AG04450 (cell line): ENCODE results near the gene KRTAP10-8. TPM values are rescaled to one million over a fixed set of nuclear protein-coding genes. Genes with fewer than 3 reads are reported as not detected.

Source experiments
- CTCF ChIA-PET: fragments of 300-600, 350-600 bp; formaldehyde crosslinking; extraction: SDS; loops from one replicate; lab custom pipeline; 2022; ENCODE audit warnings: antibody characterized with exemption, inconsistent platforms; lab: Charles Lee
- POLR2A ChIA-PET: fragments of 350-600 bp; formaldehyde crosslinking; extraction: SDS; loops from one replicate; lab custom pipeline; 2021; ENCODE audit warnings: antibody characterized with exemption, inconsistent platforms; lab: Yijun Ruan, JAX
- DNase-seq: peaks from one replicate; pipeline ENCODE4 v3.0.0-alpha.2; 2011; ENCODE audit warnings: low read depth, low spot score
- H3K27ac ChIP-seq: one replicate; pipeline ENCODE4 v1.5.1; 2012; ENCODE audit warnings: low read depth, low read length, control low read depth
- H3K27me3 ChIP-seq: one replicate; pipeline ENCODE4 v1.6.0; 2012; ENCODE audit warnings: low read length; ENCODE audit not compliant: control insufficient read depth, insufficient read depth
- H3K4me3 ChIP-seq: 2 replicates; pipeline ENCODE4 v1.5.1; 2011; ENCODE audit warnings: mild to moderate bottlenecking, low read depth, low read length, control low read depth
- H3K9me3 ChIP-seq: 2 replicates; pipeline ENCODE4 v1.5.1; 2012; ENCODE audit warnings: low read length; ENCODE audit not compliant: control insufficient read depth, insufficient read depth
- polyA plus RNA-seq: library from polyadenylated mRNA; depleted of rRNA; stranded (reverse); fragments of >200 nt; gene quantifications from 2 replicates; pipeline ENCODE4 v1.2.3, GENCODE V29; 2011
- TF ChIP-seq, protein P1 (sequence below): IDR thresholded peaks from 2 replicates; pipeline ENCODE4 v1.5.1; 2011; ENCODE audit warnings: low read depth, low read length, control low read depth, inconsistent platforms

Gene KRTAP10-8
- polyA plus RNA-seq, 1 experiment, result not detected

DNA sequence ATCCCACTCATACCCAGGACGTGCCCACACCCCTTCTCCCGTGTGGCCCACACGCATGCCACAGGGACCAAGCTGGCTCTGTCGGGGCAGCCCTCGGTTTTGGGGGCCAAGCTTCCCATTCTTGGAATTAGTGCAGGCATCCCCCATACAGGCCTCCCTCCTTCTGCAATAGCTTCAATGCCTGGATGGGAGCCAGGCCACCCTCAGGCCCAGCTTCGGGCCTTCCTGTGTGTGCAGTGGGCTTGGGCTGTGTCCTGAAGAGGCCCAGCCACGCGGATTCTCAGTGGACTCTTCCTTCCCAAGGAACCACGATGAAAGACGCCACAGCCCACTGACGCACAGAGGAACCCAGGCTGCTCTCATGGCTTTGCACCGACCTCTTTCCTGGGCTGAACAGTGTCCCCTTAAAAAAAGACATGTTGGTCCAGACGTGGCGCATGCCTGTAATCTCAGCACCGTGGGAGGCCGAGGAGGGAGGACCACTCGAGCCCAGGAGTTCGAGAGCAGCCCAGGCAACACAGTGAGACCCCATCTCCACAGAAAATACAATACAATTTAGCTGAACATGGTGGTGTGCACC is 37.7 kb downstream of the KRTAP10-8 start:
- peaks cover 62% of the 10 kb centered on the region for H3K9me3 ChIP-seq
- DNase-seq, result no peak
- no peak overlapping the region for H3K27ac ChIP-seq
- no peak overlapping the region for H3K4me3 ChIP-seq
- CTCF ChIA-PET, result no interaction called here
- H3K27me3 ChIP-seq, result no peaks in the 10 kb centered on the region
- TF ChIP-seq, protein P1, sequence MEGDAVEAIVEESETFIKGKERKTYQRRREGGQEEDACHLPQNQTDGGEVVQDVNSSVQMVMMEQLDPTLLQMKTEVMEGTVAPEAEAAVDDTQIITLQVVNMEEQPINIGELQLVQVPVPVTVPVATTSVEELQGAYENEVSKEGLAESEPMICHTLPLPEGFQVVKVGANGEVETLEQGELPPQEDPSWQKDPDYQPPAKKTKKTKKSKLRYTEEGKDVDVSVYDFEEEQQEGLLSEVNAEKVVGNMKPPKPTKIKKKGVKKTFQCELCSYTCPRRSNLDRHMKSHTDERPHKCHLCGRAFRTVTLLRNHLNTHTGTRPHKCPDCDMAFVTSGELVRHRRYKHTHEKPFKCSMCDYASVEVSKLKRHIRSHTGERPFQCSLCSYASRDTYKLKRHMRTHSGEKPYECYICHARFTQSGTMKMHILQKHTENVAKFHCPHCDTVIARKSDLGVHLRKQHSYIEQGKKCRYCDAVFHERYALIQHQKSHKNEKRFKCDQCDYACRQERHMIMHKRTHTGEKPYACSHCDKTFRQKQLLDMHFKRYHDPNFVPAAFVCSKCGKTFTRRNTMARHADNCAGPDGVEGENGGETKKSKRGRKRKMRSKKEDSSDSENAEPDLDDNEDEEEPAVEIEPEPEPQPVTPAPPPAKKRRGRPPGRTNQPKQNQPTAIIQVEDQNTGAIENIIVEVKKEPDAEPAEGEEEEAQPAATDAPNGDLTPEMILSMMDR, result no peak
- POLR2A ChIA-PET, result no interaction called here

DNA sequence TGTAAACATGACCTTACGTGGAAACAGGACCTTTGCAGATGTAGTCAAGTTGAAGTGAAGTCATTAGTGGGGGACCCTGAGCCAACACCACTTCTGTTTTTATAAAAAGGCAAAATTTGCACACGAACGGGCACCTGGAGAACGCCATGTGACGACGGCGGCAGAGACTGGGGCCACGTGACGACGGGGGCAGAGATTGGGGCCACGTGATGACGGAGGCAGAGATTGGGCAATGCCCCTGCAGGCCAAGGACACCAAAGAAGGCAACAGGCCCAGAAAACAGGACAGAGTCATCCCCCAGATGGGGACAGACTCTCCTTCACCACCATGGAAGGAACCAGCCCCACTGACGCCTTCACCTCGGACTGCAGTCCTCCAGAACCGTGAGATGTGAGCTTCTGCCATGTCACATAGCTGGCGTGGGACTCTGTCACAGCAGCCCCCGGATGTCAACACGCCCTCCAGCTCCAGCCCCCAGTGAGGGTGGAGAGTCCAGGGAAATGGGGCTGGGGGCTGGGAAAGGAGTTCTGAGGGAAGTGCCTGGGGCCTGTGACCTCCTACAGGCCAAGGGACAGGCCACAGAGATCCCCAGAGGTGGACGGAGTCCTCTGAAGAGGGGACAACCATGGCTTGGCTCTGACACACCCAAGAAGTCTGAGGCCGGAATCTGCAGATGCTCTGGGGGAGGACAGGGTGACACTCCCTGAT is 38.5 kb downstream of the KRTAP10-8 start:
- CTCF ChIA-PET, result no interaction called here
- Histone ChIP-seq H3K27ac (no peak overlapping the region), H3K27me3 (no peaks in the 10 kb centered on the region), H3K4me3 (no peak overlapping the region), H3K9me3 (peaks cover 59% of the 10 kb centered on the region)
- TF ChIP-seq, protein P1, result no peak
- POLR2A ChIA-PET, result no interaction called here
- DNase-seq, result no peak

DNA sequence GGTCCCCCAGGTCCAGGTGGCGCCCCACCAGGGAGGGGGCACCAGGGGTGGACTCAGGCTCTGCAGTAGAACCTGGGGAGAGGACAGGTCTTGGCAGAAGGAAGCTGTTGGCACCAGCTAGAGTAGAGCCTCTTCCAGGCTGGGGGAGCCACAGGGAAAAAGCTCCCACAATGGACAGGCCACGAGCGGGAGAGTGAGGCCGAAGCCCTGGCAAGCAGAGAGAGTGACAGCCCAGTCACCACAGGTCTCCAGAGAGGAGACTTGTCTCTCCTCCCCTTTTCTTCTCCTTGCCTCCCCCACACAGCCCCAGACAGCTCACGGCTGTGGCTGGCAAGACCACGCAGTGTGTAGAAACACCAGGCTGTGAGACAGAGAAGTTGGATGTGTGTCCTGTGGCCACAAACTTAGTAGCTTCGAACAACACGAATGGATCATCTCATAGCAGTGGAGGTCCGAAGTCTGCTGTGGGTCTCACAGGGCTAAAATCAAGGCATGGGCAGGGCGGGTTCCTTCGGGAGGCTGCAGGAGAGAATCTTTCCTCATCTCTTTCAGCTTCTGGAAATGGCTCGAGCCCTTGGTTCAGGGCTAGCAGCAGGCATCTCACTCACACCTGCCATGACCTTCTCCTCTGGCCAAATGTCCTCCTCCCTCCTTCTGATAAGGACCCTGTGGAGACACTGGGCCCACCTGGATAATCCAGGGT is 39.2 kb downstream of the KRTAP10-8 start:
- ChIA-PET POLR2A (no interaction called here), CTCF (no interaction called here)
- Histone ChIP-seq H3K4me3 (no peak overlapping the region), H3K27me3 (no peaks in the 10 kb centered on the region), H3K27ac (no peak overlapping the region), H3K9me3 (peaks cover 55% of the 10 kb centered on the region)
- DNase-seq, result no peak
- TF ChIP-seq, protein P1, result no peak

GRCh38 chr21:44653123-44653522 is 41.2 kb downstream of the KRTAP10-8 start:
- peaks cover 44% of the 10 kb centered on the region for H3K9me3 ChIP-seq
- ChIA-PET POLR2A (no interaction called here), CTCF (no interaction called here)
- TF ChIP-seq, protein P1, result no peak
- no peaks in the 10 kb centered on the region for H3K27me3 ChIP-seq
- H3K4me3 ChIP-seq, result no peak overlapping the region
- no peak for DNase-seq
- no peak overlapping the region for H3K27ac ChIP-seq
